GM19395 (cell line): ENCODE measurements around the gene GABBR2.

Source experiments
- ATAC-seq: cut with Tn5 transposase; IDR thresholded peaks from one replicate; pipeline ENCODE4 v1.9.1; 2021; ENCODE audit warnings: mild to moderate bottlenecking, moderate library complexity; ENCODE audit not compliant: unreplicated experiment

Gene GABBR2

GRCh38 chr9:98721643-98722042, 12.9 kb upstream of the GABBR2 start:
- no peak for ATAC-seq

DNA sequence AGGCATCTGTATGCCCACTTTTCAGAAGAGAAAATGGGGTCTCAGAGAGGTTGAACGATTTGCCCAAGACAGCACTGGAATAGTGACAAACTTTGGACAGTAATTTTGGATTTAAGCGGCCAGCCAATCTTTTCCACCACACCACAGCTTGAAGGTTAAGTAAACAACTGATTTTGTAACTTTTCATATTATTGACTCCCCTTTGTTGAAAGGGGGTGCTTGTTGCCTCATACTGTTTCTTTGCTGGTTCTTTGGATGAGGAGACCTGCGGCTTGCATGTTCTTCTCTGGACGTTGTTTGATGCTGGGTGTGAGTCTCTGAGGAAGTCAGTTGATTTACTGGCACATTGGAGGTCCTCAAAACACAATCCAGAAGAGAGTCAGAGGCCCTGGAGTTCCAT, 11.7 kb upstream of the GABBR2 start:
- ATAC-seq: no peak

DNA sequence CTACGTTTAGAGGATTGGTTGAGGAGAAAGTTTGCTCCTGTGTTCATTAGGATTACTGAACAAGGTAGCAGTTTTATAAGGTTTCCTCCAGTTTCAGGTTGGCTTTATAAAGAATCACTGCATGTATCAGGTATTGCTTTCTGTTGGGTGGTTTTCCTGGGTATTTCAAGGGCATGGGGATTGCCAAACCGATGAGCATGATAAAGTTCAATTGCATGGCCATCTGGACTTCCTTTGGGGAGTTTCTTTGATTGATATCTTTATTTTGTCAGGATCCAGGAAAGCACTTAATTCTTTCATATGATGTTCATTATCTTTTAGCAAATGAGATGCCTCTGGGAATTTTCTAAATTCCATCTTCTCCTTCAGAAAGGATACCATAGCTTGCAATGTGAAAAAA, 10.3 kb upstream of the GABBR2 start:
- no peak for ATAC-seq

- no peak for ATAC-seq
Measured at GRCh38 chr9:98714833-98715232, 6.1 kb upstream of the GABBR2 start.

- ATAC-seq: no peak
Measured at GRCh38 chr9:98712987-98713386, 4.3 kb upstream of the GABBR2 start.

DNA sequence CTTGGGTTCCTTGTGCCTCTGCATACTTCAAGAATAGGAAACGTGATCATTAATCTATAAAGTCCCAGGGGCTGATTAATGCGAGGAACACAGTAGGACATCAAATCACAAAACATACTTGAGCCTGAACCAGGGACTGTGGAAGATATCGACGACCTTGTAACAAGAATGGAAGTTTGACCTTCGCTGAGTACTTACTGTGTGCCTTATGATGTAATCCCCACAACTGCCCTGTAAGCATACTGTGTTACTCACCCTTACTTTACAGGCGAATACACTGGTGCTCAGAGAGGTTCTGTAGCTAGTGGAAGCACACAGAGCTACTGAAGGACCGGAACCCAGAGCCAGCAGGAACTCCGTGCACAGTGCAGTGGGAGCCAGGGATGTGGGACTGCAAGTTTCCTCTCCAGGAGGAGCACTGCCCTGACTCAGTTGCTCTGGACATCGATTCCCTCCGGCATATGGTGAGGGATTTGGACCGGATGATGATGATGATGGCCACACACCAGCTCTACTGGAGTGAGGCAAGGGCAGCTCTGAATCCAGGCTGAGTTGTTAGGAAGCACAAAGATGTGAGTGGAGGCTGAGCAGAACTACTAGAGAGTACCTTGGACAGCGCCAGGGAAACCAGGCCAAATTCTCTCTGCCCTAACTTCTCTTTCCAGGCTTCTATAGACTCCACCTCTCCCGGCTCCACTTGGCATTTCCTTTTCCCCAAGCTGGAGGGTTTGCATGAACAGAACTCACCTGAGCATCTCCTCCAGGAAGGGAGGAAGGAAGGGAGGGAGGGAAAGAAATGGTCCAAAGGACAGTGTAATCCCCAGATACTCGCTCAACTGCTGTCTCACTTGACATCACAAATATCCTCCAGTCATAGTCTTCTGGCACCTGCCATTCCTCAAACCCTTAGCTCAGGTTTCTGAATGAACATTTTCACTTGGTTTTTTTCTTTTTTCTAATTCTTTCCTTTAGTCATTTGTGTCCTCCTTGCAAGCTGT, 1.5 kb upstream of the GABBR2 start:
- no peak for ATAC-seq

- no peak for ATAC-seq
Measured at GRCh38 chr9:98708103-98708932, 417 bp downstream of the GABBR2 start.

DNA sequence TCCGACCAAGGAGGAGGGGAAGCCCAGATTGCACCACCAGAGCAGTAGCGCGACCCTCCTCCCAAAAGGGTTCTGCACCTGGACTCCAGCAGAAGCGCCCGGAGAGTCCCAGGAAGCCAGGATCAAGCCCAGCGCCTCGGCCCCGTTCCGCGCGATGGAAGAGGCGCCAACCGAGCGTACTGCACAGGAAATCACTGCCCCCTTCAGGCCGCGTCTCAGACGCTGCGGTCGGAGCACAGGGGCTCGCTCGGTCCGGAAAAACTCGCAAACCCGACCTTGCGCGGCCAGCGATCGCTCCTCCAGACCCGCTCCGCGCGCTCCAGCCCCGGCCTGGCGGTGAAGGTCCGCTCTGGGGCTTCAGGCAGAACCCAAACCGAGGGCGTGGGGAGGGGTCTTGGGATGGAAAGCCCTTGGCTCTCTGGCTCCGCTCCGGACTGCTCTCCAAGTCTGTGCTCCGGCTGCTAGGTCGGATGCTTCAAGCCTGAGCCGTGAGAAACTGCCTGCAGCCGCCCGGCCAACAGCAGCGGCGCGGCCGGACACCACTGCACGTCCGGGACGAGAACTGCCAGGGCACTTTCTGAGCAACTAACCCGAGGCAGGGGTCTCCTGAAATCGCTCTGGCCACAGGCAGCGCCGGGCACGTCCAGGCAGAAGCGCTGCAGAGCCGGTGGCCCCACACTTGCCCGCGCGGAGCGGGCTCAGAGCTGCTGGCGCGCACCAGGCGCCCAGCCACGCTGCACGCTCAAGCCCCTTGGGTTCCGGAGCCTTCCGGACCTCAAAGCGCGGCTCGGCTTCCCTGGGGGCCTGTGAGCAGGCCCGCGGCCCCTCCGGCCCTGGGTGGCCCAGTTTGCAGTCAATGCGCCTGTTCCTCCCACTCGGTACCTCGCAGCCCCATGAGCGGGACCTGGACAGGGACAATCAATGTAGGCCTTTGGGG, 1.3 kb downstream of the GABBR2 start:
- no peak for ATAC-seq

GRCh38 chr9:98706651-98707165, 2.0 kb downstream of the GABBR2 start:
- no peak for ATAC-seq

- ATAC-seq: no peak
Measured at GRCh38 chr9:98702835-98703380, 5.8 kb downstream of the GABBR2 start.

DNA sequence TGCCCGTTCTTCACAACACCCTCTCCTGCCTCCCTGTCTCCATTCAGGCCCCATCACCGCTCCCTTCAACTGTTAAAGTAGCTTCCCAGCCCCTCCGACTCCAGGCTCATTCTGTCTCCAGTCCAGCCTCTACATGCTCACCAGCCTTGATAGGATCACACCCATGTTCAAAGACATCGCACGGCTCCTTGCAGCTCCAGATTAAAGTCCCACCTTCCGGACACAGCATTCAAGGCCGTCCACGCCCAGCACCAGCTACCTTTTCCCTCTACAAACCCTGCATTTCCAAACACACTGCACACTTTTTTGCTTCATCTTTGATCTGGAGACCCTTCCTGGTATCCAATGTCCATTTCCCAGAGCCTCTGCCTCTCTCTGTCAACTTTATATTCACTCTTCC, 6.4 kb downstream of the GABBR2 start:
- ATAC-seq: no peak

DNA sequence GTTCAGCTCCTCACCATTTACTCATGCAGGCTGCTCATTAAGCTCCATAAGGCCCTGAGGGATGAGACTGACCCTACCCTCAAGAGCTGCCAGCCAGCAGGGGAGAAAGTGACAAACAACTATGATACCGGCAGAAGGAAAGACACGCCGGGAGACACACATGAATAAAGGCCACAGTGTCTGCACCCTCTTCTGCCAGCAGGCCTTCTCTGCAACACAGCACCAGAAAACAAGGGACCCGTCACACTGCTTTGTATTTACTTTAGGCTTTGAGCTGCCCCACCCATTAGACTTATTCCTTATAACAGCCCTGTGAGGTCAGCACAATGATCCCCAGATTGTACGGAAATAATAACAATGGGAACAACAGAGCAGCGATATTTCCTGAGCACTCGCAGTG, 7.2 kb downstream of the GABBR2 start:
- no peak for ATAC-seq

- ATAC-seq: no peak
Measured at GRCh38 chr9:98700801-98701200, 7.9 kb downstream of the GABBR2 start.

- ATAC-seq: no peak
Measured at GRCh38 chr9:98698856-98699255, 9.9 kb downstream of the GABBR2 start.

DNA sequence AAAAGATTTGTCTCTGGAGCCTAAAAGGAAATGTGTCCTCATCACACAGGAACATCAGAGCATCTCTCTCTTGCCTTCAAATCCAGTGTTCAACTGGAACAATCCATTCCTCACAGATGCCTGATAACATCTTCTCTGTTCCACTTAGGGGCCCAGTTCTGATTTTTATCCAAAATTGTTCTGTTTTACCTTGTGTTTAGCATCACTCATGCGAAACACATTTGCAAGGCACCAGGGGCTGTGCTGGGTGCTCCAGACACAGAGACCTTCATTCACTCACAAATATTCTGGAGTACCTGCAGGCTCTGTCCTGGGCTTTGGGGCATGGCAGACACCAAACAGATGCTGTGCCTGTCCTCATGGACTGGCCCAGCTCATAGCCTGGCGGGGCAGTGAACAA, 13.8 kb downstream of the GABBR2 start:
- no peak for ATAC-seq

- no peak for ATAC-seq
Measured at GRCh38 chr9:98692392-98692791, 16.3 kb downstream of the GABBR2 start.

DNA sequence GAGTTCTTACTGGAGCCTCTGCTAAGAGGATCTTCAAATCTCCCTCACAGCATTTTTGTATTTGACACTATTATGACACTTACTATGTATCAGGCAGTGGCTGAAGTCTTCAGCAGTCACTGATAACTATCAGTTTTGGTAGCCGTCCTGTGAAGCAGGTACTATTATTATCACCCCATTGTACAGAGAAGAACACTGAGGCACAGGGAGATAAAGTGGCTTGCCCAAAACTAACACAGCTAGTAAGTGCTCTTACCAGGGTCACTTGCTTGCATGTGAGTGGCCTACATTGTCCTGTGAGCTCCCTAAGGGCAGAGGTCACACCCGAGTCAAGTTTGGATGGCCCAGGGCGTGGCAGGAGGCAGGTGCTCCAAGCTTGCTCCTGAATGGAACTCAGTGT, 16.8 kb downstream of the GABBR2 start:
- ATAC-seq: no peak

- ATAC-seq: no peak
Measured at GRCh38 chr9:98690686-98691085, 18.0 kb downstream of the GABBR2 start.

GRCh38 chr9:98688710-98689495, 19.8 kb downstream of the GABBR2 start:
- no peak for ATAC-seq
